ENCODE results near the gene GTF3C5.
"Not testable (repeated sequence)": the region's sequence is repeated elsewhere in the genome, so short reads cannot be mapped to it uniquely, and the experiment has no call there.

Gene GTF3C5

DNA sequence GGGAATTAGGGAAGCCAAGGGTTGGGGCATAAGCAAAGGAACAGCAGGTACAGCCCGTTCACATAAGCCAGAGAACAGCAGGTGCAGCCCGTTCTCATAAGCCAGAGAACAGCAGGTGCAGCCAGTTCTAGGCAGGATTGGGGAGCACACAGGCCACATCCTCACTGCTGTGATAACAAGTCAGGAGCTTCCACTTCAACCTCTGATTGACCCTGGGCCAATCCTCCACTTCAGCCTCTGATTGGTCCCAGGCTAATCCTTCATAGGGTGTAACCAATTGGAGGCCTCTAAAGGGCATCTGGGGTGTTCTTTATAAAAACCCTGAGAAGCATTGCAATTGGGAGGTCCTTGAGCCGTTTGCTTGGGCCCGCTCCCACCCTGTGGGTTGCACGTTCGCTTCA lies 58.5 kb downstream of the GTF3C5 start:
- DNase-seq (ENCODE audit: low spot score): no peak

DNA sequence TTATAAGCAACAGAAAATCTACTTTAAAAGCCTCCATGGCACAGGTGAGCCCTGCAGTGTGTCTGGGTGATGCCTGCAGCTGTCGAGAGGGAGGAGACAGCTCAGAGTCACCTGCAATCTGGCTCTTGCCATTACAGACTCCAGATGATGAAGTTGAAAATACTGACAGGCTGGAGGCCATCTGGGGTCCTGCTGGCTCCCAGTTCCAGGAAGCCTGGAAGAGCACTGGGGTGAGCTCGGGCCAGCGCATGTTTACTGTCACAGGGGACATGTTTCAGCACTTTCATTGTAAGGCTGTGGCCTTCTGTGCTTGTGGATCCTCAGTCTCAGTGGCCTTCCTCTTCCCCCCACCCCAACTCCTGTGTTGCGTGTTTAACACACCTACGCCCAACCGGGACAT lies 59.4 kb downstream of the GTF3C5 start:
- no peak for DNase-seq (ENCODE audit: low spot score)

DNA sequence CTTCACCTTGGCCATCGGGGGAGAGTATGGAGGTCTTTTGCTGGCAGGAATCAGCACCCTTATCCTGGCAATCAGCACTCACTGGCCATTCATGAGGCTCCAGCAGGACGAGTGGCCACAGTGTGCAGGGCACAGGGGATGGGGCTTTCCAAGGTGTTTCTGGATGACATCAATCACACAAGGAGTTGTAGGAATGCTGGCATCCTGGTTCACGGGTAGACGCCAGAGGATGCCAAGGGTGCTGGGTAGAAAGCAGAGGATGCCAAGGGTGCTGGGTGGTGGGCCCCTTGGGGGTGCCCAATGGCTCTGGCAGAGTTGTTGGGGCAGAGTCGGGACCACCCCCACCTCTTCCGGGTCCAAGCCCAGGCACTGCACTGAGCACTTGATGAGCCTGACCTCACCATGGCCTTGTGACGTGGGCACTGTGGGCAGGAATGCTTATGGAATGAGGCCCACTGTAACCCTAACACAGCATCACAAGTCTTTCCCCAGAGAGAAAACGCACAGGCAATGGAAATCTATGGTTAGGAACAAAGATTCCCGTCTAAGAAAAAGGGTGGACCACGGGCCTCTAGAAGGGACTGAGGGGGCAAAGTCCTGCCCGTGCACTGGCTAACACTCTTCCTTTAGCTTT lies 60.1 kb downstream of the GTF3C5 start:
- no peak for DNase-seq (ENCODE audit: low spot score)

DNA sequence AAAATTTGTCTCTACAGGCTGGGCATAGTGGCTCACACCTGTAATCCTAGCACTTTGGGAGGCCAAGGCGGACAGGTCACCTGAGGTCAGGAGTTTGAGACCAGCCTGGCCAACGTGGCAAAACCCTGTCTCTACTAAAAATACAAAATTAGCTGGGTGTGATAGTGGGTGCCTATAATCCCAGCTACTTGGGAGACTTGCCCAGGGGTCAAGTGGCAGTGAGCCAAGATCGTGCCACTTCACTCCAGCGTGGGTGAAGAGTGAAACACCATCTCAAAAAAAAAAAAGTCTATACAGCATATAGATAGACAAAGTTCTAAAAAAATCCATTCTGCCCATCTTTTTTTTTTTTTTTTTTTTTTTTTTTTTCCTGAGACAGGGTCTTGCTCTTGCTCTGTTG lies 63.6 kb downstream of the GTF3C5 start:
- not testable (repeated sequence) for DNase-seq (ENCODE audit: low spot score)

DNA sequence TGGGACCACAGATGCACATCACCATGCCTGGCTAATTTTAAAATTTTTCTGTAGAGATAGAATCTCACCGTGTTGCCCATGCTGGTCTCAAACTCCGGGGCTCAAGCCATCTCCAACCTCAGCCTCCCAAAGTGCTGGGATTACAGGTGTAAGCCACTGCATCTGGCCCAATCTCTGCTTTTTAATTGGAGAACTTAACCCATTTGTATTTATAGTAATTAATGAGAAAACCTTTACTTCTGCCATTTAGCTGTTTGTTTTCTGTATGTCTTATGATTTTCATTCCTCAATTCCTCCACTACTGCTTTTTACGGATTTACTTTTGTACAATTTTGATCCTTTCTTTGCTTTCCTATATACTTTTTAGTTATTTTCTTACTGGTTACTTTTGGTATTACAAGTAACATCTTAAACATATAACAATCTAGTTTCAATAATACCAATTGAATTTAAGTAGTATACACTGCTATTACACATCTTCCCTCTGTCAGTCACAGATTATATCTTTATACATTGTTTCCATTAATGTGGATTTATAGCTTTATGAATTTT lies 64.1 kb downstream of the GTF3C5 start:
- DNase-seq (ENCODE audit: low spot score): no peak

DNA sequence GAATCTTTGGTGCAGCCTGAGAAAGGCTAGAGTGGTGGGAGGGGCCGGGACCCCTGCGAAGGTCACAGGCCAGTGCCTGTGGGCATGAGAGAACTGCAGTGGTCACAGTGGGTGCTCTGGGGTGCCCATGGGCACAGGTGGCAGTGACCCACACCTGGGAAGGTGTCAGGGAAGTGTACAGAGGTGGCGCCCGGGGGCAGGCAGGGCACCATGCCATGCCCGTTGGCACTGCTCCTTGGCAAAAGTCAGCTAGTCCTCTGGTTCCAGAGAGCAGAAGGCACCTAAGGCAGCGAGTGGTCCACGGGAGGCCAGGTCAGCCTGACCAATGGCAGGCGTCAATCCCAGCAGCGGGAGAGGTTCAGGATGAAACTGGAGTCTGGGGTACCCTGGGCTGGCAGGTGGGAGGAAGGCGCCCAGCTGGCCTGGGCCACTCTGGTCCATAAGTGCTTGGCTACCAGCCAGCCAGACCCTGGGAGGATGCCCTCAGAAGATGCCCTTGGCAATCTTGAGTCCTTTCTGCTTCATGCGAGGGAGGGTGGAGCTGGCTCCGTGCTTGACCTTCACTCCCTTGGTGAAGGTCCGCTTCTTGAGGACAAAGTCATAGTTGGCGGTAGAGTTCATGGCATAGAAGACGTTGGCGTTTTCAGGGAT lies 67.4 kb downstream of the GTF3C5 start:
- no peak for DNase-seq (ENCODE audit: low spot score)

DNA sequence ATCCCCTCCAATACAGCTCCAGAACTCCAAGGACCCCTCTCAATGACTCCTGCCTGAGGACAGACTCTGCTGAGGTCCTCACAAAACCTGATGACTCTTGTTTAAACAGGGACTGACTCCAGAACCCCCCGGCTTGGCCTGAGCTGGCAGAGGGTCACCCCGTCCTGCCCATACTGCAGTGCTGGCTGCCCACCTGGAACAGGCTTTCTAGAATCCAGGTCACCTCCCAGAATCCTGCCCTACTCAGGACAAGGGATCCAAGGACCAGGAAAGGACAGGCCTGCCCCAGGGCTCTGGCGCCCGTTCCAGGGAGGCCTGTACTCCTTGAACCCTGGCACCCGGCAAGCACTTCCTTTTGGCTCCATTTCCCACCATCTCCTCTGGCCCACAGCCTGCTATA lies 68.1 kb downstream of the GTF3C5 start:
- no peak for DNase-seq (ENCODE audit: low spot score)

DNA sequence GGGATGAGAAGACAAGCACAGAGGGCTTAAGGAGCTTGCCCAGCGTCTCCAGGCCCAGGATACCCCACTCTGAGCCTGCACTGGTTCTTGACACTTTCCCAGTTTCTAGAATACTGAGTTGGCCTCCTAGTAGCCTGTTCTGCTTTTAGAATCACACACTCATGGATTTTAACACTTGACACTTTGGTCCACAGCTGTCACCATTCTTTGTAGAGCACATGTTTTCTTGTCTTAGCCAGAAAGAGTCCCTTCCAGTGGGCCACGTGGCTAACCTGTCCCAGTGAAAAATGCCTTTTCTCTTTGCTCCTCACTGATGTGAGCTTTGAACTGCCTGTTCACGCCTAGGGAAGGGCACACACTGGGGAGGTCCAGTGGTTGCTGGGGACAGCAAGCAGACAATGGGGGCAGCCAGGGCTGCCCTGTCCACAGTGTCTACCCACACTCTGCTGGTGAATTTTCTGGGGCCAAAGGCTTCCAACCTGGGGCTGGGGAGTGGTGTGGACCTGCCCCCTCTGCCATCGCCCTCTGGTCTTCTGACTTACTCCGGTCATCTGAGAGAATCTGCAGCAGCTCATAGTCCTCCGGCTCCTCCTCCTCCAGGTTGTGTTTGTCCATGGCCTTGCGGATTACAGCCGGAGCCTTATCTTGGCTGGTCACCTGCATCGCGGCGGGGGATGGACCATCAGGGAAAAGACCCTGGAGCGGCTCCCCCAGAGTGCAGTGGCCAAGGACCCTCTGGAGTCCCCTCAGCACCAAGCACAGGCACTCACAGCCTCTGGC lies 69.1 kb downstream of the GTF3C5 start:
- no peak for DNase-seq (ENCODE audit: low spot score)

DNA sequence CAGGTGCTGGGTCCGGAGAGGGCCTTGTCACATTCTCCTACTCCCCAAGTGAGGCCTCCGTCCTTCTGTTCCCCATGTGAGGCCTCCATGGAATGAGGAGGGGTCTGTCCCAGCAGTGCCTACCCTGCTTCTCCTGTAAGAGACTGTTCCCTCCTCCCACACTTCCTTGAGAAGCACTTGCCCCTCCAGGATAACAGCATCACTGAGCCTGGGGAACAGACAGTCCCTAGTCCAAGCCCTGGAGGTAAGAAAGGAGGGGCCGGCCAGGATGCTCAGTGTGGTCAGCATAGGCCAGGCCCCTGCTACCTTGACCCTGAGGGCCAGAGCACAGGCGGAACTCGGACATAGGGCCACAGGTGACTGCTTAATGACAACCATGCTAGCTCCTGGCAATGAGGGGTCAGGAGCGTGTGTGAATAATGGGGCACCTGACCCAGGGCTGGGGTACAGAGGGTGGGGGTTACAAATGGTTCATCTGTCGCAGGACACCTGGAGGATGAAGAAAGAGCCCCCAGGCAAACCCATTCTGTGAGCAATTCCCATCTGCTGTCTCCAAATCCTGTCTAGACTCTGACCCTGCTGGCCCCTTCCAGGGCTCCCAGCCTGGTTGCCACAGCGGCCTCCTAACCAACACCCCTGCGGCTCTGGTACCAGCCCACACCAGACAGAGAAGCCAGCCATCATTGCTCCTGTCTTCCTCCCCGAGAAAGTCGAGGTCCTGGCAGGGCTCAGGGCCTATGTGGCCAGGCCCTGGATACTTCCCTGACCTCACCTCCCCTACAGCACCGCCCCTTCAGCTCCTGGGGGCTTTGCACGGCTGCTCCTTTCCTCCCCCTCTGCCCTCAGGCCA lies 69.9 kb downstream of the GTF3C5 start:
- DNase-seq (ENCODE audit: low spot score): no peak

DNA sequence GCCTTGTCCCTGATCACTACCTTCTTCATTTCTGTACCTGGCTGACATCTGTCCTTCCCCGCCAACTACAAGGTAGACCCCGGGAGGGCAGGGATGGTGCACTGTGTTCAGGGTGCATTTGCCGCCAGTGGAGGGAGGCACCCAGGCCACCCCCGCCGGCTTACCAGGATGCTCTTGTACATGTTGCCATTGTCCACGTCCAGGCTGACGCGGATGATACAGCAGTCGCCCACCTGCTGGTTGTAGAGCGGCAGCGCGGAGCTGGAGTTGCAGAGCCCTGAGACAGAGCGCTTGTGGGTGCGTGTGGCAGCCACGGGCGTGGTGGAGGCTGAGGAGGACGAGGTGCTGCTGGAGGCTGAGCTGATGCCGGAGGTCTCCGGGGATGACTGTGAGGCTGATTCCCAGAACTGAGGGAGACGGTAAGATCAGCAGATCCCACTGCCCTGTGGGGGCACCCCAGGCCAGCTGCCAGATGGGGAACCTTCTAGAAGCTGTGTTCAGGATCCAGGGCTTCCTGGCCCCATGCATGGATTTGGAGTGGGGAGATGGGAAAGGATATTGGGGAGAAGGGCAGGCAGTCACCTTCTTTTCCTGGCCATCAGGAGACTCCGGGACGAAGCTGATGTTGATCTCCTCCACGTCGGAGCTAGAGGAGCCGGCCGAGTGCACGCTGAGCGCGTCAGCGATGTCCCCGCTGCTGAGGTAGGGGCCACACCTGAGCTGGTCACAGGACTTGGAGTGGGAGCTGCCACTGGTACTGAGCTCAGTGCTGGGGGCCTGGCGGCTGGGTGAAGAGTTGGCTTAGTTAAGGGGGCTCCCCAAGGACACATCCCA lies 70.8 kb downstream of the GTF3C5 start:
- no peak for DNase-seq (ENCODE audit: low spot score)

DNA sequence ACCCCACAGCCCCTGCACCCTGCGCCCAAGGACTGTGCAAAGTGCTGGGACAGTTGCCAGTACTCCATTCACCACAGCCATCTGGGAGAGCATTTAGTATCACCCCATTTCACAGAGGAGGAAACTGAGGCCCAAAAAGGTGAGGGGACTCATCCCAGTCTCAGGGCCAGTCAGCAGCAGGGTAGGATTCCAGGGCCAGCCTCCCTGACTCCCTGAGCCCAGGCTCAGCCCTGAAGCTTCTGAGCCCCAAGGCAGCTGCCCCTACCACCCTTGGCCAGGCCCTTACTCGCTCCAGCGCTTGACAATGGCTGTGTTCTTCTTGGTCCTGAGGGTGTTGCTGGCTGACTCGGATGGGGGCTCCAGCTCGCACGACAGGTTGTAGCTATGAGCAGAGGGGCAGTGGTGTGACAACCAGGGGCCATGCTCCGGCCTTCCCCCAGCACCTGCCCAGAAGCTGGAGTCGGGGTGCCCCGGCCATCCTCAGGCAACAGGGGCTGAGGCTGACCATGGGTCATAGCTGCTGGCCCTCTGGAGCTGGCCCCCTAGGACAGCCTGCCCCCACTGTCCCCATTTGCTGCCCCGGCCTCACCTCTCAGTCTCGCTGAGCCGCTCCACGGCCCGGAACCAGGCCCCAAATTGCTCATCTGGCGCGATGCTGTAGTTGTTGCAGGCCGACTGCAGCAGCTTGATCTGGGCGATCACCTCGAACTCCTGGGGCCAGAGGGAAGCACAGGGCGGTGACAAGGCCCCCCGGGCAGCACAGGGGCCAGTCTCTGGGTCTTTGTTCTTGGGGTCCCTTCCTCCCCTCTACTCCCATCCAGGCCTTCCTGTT lies 71.6 kb downstream of the GTF3C5 start:
- no peak for DNase-seq (ENCODE audit: low spot score)

DNA sequence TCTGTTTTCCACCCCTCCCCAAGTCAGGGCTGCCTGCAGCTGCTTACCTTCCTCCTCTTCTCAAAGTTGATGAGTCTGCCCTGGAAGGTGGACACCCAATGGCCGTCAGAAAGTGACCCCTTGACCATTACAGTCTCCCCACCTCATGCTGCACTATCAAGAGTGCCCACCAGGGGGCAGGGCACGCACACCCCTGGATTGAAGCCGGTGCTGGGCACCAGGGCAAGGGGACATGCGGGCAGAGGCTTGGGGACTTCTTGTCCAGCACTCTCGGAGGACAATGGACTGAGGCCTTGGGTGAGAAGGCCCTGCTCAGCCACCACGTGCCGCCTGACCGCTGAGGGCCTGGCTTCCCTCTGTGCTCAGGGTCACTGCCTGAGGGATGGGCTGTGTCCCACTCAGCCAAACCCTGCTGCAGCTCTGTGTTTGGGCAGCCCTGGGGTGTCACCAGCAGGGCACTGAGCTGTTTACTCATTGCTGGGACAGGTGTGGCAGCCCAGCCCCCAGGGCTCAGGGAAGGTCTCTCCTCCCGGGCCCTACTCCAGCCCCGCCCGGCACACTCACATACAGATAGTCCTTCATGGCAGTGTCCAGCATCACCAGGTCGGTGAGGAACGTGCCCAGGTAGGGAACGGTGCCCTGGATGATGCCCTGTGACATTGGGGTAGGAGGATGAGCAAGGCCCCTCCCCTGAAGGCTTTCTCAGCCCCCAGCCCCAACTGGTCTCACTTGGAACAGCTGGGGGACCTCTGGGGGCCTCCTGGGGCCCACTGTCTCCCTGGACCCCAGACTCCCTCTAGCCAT lies 72.6 kb downstream of the GTF3C5 start:
- DNase-seq (ENCODE audit: low spot score): peak; percentile 83

DNA sequence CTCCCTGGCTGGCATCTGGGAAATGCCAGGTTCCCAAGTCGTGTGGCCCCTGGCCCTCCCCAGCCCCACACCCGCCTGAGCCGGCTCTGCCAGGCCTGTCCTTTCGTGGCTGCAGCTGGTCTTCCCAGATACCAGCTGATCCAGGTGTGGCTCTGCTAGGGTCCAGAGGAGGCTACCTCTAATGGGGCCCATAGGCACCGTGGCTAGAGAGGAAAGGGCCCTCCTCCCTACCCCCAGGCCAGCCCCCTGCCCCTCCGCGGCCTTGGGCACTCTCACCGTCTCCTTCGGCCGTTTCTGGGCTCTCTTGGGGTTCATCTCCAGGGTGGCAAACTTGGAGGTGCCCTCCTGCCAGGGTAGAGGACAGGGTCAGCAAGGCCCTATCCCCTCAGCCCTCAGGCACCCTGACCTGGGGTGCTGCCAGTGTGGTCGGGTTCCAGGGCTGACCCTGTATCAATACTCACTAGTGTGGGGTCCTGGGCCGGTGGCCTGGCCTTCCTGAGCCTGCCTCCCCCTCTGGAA lies 73.2 kb downstream of the GTF3C5 start:
- no peak for DNase-seq (ENCODE audit: low spot score)

DNA sequence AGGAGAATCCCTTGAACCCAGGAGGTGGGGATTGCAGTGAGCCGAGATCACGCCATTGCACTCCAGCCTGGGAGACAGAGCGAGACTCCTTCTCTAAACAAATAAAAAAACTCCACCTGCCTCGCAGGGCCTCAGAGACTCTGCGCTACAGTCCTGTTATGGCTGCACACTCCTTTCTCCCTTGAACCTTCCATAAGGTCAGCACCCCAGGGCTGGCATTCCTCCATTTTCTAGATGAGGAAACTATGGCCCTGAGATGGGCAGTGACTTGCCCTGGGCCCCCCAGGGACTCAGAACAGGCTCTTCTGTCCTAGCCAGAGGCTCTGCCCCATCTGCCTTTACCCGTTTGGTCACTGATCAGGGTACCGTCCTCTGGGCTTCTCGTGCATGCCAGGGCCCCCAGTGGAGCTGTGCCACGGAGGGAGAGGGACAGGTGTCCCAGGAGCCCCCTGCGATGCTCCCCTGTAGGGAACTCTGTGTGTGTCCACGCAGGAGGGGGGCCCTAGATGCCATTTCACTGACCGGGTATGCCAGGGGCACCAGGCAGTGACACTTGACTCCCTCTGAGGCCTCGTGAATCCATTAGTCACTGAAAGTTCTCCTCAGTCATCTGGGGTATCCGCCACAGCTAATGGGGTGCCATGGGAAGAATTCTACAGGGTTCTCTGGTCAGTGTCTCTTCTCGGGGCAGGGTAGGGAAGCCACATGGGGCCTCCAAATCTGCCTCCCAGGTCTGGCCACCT lies 74.1 kb downstream of the GTF3C5 start:
- DNase-seq (ENCODE audit: low spot score): no peak

DNA sequence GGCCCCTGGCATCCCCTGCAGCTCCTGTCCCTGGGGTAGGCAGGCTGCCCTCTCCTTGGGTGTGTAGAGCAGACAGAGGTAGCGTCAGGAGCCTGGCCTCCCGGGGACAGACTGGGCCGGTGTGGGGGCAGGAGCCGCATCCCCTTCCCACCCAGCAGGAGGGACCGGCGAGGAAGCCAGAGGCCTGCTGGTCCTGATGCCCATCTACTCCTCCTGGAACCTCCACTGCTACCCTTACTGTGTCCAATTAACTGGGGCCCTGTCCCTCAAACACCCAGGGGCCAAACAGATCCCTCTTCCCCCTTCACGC lies 74.6 kb downstream of the GTF3C5 start:
- DNase-seq (ENCODE audit: low spot score): no peak

DNA sequence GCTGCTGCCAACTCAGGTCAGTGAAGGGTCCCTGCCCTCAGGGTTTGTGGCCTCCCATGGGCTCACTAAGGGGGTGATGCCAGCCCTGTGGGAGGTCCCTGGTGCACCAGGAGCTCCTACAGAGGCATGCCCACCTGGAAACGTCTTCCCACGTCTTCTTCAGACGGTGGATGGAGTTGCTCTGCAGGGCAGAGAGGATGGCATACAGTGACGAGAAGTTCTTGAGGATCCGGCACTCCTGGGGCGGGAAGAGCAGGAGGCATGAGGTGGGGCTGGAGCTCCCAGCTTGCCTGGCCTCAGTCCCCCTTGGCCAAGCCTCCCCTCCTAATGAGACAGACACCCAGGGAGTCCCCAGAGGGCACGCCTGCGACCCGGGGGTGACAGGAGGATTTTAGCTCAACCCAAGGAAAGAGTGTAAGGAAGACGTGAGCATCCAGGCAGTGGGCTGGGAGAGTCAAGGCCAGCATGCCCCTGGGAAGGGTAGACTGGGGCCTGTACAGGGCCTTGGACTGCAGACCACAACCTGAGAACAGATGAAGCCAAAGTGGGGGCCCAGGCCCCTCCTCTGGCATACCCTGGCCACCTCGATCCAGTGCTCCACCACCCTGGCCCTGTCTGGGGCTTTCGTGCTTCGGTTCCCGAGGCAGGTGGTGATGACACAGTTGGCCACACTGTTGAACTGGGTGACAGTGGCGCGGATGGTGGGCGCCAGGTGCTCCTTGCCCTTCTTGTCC lies 75.9 kb downstream of the GTF3C5 start:
- DNase-seq (ENCODE audit: low spot score): no peak

DNA sequence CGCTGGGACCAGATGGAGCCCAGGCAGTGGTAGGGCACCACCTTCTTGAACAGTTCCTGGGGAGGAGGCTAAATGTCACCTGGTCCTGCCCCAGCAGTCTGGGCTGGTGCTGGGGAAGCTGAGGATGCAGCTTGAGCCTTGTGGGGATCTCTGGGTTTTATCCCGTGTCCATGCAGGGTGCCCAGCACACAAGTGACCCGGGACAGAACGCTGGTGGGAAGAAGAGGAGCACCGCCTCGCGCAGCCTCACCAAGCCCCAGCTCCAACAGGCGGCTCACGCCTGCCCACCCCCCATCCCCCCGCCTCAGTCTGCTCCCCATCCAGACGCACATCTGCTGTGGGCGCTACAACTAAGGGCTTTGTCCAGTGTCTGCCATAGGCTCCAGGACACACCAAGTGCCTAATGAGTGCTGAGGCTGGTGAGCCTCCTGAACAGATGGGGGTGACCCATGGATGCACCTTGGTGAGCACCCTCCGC lies 76.5 kb downstream of the GTF3C5 start:
- DNase-seq (ENCODE audit: low spot score): no peak

Data from globus pallidus (tissue), 1 donor.